EH (cell line): ENCODE measurements around the gene TIMELESS.
"Not testable (repeated sequence)": the region's sequence is repeated elsewhere in the genome, so short reads cannot be mapped to it uniquely, and the experiment has no call there.

Experiments
- DNase-seq: peaks from one replicate; pipeline ENCODE4 v3.0.0-alpha.2; 2015; ENCODE audit warnings: low read depth

The TIMELESS gene

DNA sequence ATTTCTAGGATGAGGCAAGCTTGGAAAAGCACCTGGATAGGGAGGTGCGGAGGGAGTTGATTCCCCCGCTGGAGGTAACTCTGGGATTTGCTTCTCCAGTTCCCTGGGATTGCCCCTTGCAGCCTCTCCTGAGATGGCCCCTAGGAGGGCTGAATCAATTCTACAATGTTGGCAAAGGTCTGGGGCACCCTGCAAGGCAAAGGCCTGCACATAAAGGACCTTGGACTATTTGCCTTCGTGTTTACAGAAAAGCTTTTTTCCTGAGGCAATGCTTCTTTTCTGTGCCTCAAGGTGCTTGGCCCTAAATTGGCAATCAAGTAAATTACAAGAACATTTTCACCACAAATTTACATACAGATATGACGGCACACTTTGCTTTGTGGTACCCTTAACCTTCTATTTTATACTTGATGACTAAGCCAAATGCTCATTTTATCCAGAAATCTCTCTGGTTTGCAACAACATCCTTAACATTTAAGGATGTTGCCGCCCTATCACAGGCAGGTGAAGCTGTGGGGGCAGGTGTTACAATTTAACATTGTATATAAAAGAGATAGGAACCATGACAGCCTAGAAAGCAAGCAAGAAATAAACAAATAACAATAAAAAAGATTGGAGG is 40.3 kb downstream of the TIMELESS start:
- no peak for DNase-seq

DNA sequence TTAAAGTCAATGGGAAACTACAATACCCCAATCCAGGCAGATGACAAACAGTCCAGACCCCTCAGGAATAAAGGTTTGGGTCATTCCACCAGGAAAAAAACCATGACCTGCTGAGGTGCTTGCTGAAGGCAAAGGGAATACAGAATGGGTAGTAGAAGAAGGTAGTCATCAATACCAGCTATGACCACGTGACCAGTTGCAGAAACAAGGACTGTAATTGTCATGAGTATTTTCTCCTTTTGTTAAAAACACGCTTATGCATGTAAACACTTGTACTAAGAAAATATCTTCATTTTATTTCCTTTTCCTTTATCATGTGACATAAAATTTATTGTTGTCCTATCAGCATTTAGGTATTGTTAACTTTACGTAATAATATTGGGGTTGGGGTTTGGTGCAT is 45.0 kb downstream of the TIMELESS start:
- DNase-seq, result not testable (repeated sequence)

DNA sequence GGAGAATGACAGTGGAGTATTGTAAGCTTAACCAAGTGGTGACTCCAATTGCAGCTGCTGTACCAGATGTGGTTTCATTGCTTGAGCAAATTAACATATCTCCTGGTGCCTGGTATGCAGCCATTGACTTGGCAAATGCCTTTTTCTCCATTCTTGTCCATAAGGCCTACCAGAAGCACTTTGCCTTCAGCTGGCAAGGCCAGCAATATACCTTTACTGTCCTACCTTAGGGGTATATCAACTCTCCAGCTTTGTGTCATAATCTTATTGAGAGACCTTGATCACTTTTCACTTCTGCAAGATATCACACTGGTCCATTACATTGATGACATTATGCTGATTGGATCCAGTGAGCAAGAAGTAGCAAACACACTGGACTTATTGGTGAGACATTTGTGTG is 47.6 kb downstream of the TIMELESS start:
- not testable (repeated sequence) for DNase-seq

DNA sequence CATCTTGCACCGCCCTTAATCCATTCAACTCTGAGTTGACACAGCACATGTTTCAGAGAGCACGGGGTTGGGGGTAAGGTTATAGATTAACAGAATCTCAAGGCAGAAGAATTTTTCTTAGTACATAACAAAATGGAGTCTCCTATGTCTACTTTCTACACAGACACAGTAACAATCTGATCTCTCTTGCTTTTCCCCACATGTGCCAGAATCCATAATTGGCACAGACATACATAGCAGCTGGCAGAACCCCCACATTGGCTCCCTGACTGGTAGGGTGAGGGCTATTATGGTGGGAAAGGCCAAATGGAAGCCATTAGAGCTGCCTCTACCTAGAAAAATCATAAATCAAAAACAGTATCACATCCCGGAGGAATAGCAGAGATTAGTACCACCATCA is 48.1 kb downstream of the TIMELESS start:
- not testable (repeated sequence) for DNase-seq

DNA sequence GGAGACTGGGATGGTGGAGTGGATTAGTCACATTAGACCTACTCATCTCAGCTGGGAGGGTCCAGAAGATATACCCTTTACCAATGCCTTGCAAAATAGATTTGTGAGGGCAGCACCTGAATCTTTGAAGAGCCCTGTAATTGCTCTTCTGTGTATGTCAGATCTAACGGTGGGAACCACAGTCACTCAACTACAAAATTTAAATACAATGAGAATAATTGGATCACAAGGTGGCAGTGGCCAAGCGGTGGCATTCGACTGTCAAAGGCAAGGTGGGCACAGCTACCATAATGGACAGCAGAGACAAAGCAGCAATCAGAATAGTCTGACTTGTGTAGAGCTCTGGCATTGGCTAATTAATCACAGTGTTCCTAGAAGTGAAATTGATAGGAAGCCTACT is 49.8 kb downstream of the TIMELESS start:
- DNase-seq, result not testable (repeated sequence)

DNA sequence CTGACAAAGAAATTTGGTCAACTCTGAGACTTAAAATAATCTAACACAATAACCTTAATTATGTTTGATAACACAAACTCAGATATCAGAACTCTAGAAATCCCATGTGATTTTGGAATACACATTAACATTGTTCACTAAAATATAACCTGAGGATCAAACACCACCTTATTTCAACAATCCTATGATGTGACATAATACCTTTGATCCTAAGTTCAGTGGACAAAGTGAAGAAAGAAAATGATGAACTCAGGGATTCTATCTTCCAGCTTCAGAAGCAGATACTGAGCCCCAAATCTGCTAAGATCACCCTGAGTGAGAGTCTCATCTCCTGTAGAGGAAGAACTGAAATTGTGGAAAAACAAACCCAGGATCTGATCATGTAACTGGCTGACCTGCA is 50.9 kb downstream of the TIMELESS start:
- no peak for DNase-seq

DNA sequence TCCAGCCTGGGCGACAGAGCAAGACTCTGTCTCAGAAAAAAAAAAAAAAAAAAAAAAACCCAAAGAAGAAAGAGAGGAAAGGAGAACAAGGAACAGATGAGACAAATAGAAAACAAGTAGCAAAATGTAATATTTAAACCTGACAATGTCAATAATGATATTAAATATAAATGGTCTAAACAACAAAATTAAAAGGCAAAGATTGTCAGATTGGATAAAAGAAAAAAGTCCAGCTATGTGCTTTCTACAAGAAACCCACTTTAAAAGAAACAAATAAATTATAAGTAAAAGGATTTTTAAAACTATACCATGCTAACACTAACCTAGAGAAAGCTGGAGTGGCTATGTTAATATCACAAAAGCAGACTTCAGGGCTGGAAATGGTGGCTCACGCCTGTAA is 56.9 kb downstream of the TIMELESS start:
- no peak for DNase-seq

DNA sequence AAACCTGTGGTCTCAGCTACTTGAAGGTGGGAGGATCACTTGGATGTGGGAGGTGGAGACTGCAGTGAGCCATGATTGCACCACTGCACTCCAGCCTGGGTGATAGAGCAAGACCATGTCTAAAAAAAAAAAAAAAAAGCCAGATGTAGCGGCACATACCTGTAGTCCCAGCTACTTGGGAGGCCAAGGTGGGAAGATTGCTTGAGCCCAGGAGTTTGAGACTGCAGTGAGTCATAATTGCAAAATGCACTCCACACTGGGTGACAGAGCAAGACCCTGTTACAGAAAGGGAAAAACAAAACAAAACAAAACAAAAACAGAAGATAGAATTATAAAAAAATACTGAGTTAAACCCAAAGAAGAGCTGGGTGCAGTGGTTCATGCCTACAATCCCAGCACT is 57.5 kb downstream of the TIMELESS start:
- no peak for DNase-seq

DNA sequence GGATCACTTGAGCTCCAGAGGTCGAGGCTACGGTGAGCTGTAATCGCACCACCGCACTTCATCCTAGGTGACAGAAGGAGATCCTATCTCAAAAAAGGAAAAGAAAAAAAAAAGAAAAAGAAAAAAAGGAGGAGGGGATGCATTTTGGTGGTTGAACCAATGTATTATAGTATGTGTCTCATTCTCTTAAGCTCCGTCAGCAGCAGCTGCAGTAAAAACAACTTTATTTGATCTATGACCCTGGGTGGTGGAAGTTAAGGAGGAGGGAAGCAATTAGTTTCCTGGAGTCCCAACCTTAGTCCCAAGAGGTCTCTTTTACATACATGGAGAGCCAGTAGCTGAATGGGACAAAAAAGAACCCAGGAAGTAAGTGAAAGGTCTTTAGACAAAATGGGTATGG is 59.8 kb downstream of the TIMELESS start:
- DNase-seq, result no peak

DNA sequence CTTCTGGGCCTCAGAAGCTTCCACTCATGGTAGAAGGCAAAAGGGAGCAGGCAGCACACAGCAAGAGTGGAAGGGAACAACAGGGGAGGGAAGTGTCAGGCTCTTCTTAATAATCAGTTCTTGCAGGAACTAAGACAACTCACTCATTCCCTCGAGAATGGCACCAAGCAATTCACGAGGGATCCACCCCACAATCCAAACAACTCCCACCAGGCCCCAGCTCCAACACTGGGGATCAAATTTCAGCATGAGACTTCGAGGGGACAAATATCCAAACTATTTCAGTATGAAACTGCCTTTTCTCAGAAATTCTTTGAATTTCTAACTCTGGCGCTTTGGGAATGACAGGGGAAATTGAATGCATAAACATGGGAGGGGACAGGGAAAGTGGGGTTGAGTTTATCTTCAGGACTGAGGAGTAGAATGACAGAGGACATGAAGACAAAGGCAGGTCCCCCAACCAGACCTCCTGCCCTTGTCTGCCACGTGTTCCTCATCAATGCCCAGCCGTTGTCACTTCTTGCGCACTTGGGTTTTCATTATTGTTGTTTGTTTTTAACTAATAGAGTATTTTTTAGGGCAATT is 62.0 kb downstream of the TIMELESS start:
- peak; percentile 78 for DNase-seq

DNA sequence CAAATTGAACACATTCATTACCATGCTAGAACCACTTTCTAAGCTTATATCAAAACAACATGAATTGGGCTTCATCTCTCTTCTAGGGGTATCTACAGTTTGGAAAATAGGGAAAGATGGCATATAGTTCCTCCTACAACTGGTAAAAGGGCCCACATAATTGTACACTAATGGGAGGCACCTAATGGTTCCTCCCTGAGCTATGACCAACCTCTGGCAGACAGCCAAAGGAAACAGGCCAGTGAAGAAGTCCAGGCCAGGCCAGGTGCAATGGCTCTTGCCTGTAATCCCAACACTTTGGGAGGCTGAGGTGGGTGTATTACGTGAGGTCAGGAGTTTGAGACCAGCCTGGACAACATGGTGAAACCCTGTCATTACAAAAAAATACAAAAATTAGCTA is 63.4 kb downstream of the TIMELESS start:
- no peak for DNase-seq

DNA sequence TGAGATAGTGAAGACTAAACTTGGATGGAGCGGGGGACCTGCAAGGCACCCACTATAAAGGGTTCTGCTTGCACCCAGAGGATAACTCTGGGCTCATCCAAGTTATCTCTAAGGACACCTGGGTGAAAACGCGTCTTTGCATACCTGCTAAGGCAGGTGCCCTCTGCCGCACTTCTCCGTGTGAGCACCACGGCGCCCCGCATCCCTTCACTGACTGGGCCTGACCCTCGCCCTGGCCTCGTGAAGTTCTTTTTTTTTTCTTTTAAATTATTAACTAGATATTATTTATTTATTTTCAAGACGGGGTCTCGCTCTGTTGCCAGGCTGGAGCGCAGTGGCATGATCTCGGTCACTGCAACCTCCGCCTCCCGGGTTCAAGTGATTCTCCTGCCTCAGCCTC is 66.6 kb downstream of the TIMELESS start:
- DNase-seq, result no peak

DNA sequence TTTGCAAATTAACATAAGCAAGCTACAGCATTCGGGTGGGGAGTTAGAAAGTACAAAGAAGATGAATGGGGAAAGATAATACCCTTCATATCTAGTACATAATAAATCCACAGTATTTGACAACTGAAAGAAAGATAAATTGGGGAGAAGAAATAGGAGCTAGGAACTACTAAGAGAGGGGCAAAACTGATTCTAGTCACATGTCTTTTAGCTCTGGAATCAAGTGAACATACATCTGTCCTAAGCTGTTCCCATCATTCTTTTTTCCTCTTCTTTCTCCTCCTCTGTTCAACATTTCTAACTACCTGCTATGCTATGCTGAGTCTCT is 71.3 kb downstream of the TIMELESS start:
- DNase-seq, result no peak

DNA sequence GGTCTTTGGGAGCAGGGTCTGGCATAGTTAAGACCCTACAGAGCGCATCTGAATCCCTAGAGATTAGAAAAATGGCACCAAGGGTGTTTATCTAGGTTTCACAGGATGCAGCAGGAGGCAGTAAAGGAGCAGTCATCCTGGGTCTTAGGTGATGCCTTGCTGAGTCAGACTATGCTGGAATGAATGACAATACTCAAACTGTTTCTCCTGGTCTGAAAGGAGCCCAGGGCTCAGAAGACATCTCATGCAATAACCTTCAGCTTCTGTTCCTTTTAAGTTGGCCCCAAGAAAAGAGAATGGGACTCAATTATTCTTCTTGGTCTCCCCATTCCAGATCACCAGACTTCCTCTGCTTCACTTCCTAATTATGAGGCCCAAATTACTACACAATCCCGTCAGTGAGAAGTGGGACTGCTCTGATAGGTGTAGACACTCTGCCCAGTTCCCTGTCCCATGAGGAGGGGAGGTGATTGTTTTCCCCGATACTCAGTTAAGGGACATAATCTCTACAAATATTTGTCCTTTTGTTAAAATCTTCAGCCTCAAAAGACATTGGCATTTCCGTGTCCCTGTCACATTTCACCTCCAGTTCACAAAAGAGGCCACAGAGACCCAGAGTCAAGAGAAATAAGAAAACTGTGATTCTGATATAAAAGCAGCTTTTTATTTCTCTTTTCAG is 71.8 kb downstream of the TIMELESS start:
- peak; percentile 33 for DNase-seq

DNA sequence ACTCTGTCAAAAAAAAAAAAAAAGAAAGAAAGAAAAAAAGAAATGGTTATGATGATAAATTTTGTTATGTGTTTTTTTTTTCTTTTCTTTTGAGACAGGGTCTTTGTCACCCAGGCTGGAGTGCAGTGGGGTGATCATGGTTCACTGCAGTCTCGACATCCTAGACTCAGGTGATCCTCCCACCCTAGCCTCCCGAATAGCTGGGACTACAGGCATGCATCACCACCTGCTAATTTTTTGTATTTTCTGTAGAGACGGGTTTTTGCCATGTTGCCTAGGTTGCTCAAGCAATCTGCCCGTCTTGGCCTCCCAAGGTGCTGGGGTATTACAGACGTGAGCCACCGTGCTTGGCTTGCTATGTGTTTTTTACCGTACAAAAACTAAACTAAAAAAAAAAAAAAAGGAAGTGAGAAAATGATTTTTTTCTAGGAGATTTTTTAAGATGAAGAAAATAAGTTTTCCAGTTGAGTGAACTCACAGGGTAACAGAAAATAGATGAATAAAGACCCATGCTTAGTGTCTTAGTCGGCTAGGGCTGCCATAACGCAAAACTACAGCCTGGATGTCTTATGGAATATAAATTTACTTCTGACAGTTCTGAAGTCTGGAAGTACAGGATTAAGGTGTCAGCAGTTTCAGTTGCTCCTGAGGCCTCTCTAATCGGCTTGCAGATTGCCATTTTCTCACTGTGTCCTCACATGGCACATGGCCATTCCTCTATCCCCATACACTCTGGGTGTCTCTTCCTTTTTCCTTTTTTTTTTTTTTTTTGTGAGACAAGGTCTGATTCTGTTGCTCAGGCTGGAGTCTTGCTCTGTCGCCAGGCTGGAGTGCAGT is 73.4 kb downstream of the TIMELESS start:
- DNase-seq, result no peak

DNA sequence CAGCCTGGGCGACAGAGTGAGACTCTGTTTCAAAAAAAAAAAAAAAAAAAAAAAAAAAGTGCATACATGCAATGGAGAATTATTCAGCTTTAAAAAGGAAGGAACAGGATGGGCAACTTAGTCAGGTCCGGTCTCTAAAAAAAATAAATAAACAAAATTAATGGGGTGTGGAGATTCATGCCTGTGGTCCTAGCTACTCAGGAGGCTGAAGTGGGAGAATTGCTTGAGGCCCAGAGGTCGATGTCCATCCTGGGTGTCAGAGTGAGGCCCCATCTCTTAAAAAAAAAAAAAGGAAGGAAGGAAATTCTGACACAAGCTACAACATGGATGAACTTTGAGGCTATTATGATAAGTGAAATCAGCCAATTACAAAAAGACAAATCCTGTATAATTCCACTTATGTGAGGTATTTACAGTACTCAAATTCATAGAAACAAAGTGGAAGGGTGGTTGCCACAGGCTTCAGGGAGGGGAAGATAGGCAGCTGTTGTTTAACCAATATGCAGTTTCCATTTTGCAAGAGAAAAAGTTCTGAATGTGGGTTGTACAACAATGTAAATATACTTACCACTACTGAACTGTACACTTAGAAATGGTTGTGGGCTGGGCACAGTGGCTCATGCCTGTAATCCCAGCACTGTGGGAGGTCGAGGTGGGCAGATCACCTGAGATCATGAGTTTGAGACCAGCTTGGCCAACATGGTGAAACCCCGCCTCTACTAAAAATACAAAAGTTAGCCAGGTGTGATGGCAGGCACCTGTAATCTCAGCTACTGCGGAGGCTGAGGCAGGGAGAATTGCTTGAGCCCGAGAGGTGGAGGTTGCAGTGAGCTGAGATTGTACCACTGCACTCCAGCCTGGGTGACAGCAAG is 74.3 kb downstream of the TIMELESS start:
- DNase-seq, result peak; percentile 24

DNA sequence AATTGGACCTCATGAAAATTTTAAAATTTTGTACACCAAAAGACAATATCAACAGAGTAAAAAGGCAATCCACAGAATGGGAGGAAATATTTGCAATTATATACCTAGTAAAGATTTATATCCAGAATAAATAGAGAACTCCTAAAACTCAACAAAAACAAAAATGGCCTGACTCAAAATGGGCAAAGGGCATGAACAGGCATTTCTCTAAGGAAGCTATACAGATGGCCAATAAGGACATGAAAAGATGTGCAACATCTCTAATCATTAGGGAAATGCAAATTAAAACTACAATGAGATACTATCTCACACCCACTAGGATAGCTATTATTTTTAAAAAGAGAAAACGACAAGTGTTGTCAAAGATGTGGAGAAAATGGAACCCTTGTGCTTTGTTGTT is 75.7 kb downstream of the TIMELESS start:
- DNase-seq, result no peak

DNA sequence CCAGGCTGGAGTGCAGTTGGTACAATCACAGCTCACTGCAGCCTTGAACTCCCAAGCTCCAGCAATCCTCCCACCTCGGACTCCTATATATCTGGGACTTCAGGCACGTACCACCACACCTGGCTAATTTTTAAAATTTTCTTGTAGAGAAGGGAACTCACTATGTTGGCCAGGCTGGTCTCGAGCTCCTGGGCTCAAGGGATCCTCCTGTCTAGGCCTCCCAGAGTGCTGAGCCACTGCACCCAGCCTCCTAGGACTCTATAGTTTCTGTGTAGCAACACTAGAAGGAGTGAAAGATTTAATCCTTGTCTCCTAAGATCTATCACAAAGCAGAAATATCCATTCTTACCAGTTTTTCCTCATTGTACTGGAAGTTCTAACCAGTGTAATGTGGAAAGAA is 82.3 kb downstream of the TIMELESS start:
- DNase-seq, result no peak
